Stimulated activated CD4-positive, alpha-beta T cell treated with anti-CD3 and anti-CD28 coated beads, Interleukin-12 subunit alpha, Interleukin-12 subunit beta, amount 100 ng/mL, for 48 hours (primary cell): ENCODE results near the gene RAB40C.
A peak's percentile ranks its signal among the peaks of the same experiment; 100 is the strongest.

Experiments
- DNase-seq, 3 donors: peaks; one replicate each; pipeline ENCODE4 v3.0.0-alpha.2; 2020; ENCODE audit warnings: low read depth in 2 of 3, low spot score in 1 of 3

The RAB40C gene

GRCh38 chr16:610513-611381 is 20.9 kb downstream of the RAB40C start:
- DNase-seq: peak; percentile 36 to 58 (median 56)

GRCh38 chr16:615122-615521 is 25.3 kb downstream of the RAB40C start:
- DNase-seq: no peak

GRCh38 chr16:616733-617586 is 27.1 kb downstream of the RAB40C start:
- DNase-seq: no peak

GRCh38 chr16:617855-618254 is 28.0 kb downstream of the RAB40C start:
- DNase-seq: no peak

- no peak for DNase-seq
Measured at GRCh38 chr16:619476-620100, 29.7 kb downstream of the RAB40C start.

- no peak for DNase-seq
Measured at GRCh38 chr16:620700-621525, 31.0 kb downstream of the RAB40C start.

GRCh38 chr16:621526-622105 is 31.8 kb downstream of the RAB40C start:
- no peak for DNase-seq

- DNase-seq: no peak
Measured at GRCh38 chr16:622920-623280, 33.0 kb downstream of the RAB40C start.

GRCh38 chr16:624526-625070 is 34.7 kb downstream of the RAB40C start:
- DNase-seq: no peak

GRCh38 chr16:625117-625976 is 35.5 kb downstream of the RAB40C start:
- no peak for DNase-seq

GRCh38 chr16:625977-626765 is 36.3 kb downstream of the RAB40C start:
- DNase-seq: no peak

GRCh38 chr16:626787-627453 is 37.1 kb downstream of the RAB40C start:
- DNase-seq: no peak

- no peak for DNase-seq
Measured at GRCh38 chr16:627454-628239, 37.8 kb downstream of the RAB40C start.

GRCh38 chr16:628321-629061 is 38.6 kb downstream of the RAB40C start:
- DNase-seq: no peak

GRCh38 chr16:629185-629832 is 39.4 kb downstream of the RAB40C start:
- DNase-seq: no peak

GRCh38 chr16:629833-630248 is 40.0 kb downstream of the RAB40C start:
- no peak for DNase-seq
